ENCODE data around the gene LRRC46. TPM values are rescaled to one million over a fixed set of nuclear protein-coding genes. Genes with fewer than 3 reads are reported as not detected.
A peak's percentile ranks its signal among the peaks of the same experiment; 100 is the strongest.

The LRRC46 gene
- total and polyA plus RNA-seq, 4 donors, result 9.3 to 25.3 (median 10.7) TPM

DNA sequence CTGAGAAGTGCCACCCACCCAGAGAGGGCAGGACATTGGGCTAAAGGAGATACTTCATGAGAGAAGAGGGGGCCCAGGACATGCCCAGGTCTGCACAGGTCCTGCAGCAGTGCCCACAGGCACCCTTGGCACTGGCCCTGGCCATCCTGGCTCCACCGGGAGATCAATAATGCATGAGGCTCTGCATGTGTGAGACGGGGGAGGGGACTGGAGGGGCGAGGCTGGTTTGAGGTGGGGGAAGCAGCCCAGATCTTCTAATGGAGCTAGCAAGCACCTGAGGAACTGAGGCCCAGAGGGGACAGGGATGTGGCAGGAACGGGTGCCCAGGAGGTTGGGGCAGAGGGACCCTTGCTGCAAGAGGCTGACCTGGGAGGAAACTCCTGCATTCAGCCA is 10.4 kb upstream of the LRRC46 start:
- TF ChIP-seq CTCF (IDR thresholded peaks at IDR 0.05; ENCODE audit: control extremely low read depth, extremely low read depth), result no peak
- peak overlapping the region; percentile 59 for H3K4me3 ChIP-seq
- H3K4me1 ChIP-seq (ENCODE audit: control insufficient read depth in 5 of 5, insufficient read depth in 5 of 5, low read length in 5 of 5), result peaks cover 2 to 20% (median 7%) of the 10 kb centered on the region in 5 donors
- 7 to 8% methylated on average over 4 of the region's 4 CpGs for WGBS, 2 donors
- no peaks in the 10 kb centered on the region for H3K27me3 ChIP-seq (ENCODE audit: control insufficient read depth in 3 of 3, insufficient read depth in 3 of 3, low read length in 2 of 3)
- no peak for DNase-seq
- H3K9ac ChIP-seq (ENCODE audit: insufficient read depth in 1 of 2, low read length in 2 of 2), result peak overlapping the region; percentile 44 to 76
- H3K27ac ChIP-seq (ENCODE audit: low read depth in 1 of 2, low read length in 1 of 2), result peak overlapping the region in 1 of 2 donors; percentile 84
- H3K36me3 ChIP-seq (ENCODE audit: control insufficient read depth in 4 of 4, insufficient read depth in 4 of 4, low read length in 4 of 4), result peaks cover 5 to 46% (median 15%) of the 10 kb centered on the region in 4 donors
- ATAC-seq (ENCODE audit: insufficient read depth, low FRiP score), result no peak
- no peaks in the 10 kb centered on the region for H3K9me3 ChIP-seq (ENCODE audit: control insufficient read depth in 4 of 4, insufficient read depth in 3 of 4, low read length in 3 of 4)

GRCh38 chr17:47821424-47822391 is 9.8 kb upstream of the LRRC46 start, which contains the start of gene OSBPL7:
OSBPL7 (minus strand) TSS chr17:47821794; CDS start chr17:47820278, 1,516 bp downstream.
- H3K27me3 ChIP-seq (ENCODE audit: control insufficient read depth in 3 of 3, insufficient read depth in 3 of 3, low read length in 2 of 3), result no peaks in the 10 kb centered on the region
- H3K4me1 ChIP-seq (ENCODE audit: control insufficient read depth in 5 of 5, insufficient read depth in 5 of 5, low read length in 5 of 5), result peaks cover 2 to 20% (median 7%) of the 10 kb centered on the region in 5 donors
- peak; percentile 90 for ATAC-seq (ENCODE audit: insufficient read depth, low FRiP score)
- peak within 1 kb of the TSS in 1 of 2 donors; percentile 84 for H3K27ac ChIP-seq (ENCODE audit: low read depth in 1 of 2, low read length in 1 of 2)
- peak within 1 kb of the TSS; percentile 59 for H3K4me3 ChIP-seq
- H3K36me3 ChIP-seq (ENCODE audit: control insufficient read depth in 4 of 4, insufficient read depth in 4 of 4, low read length in 4 of 4), result peaks cover 10 to 46% (median 19%) of the 10 kb centered on the region in 4 donors
- TF ChIP-seq CTCF (IDR thresholded peaks at IDR 0.05; ENCODE audit: control extremely low read depth, extremely low read depth), result peak; percentile 3
- DNase-seq, result peak; percentile 85 to 91 (median 88)
- H3K9me3 ChIP-seq (ENCODE audit: control insufficient read depth in 4 of 4, insufficient read depth in 3 of 4, low read length in 3 of 4), result no peaks in the 10 kb centered on the region
- H3K9ac ChIP-seq (ENCODE audit: insufficient read depth in 1 of 2, low read length in 2 of 2), result peak within 1 kb of the TSS; percentile 44 to 76
- 9% methylated on average over 18 to 21 of the region's 21 CpGs for WGBS, 2 donors

DNA sequence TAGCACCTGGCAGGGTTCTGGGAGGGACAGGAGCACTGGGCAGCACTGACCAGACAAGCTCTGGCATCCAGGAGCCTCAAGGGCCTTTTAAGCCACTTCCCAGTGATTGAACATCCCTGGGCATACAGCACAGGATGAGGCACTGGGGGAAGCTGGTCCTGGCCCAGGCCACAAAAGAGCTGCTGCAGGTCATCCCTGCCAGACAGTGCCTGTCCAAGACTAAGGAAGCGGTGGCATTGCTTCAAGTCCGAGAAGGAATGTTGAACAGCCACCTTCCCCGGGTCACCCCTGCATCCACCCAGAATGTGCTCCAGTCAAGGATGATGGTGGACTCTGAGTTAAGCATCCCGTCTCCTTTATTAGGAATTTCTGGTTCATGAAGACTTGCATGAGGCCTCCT is 8.7 kb upstream of the LRRC46 start:
- H3K27ac ChIP-seq (ENCODE audit: low read depth in 1 of 2, low read length in 1 of 2), result no peak overlapping the region
- H3K27me3 ChIP-seq (ENCODE audit: control insufficient read depth in 3 of 3, insufficient read depth in 3 of 3, low read length in 2 of 3), result no peaks in the 10 kb centered on the region
- TF ChIP-seq CTCF (IDR thresholded peaks at IDR 0.05; ENCODE audit: control extremely low read depth, extremely low read depth), result no peak
- 91 to 96% methylated on average over 4 of the region's 4 CpGs for WGBS, 2 donors
- H3K4me3 ChIP-seq, result no peak overlapping the region
- no peaks in the 10 kb centered on the region for H3K9me3 ChIP-seq (ENCODE audit: control insufficient read depth in 4 of 4, insufficient read depth in 3 of 4, low read length in 3 of 4)
- peaks cover 2 to 20% (median 7%) of the 10 kb centered on the region in 5 donors for H3K4me1 ChIP-seq (ENCODE audit: control insufficient read depth in 5 of 5, insufficient read depth in 5 of 5, low read length in 5 of 5)
- H3K36me3 ChIP-seq (ENCODE audit: control insufficient read depth in 4 of 4, insufficient read depth in 4 of 4, low read length in 4 of 4), result peaks cover 16 to 44% (median 24%) of the 10 kb centered on the region in 4 donors
- no peak overlapping the region for H3K9ac ChIP-seq (ENCODE audit: insufficient read depth in 1 of 2, low read length in 2 of 2)
- no peak for DNase-seq
- no peak for ATAC-seq (ENCODE audit: insufficient read depth, low FRiP score)
